T-cell (primary cell): Measurements from ENCODE around the gene TSC2. TPM values are rescaled to one million over a fixed set of nuclear protein-coding genes. Genes with fewer than 3 reads are reported as not detected.
"Not testable (repeated sequence)": the region's sequence is repeated elsewhere in the genome, so short reads cannot be mapped to it uniquely, and the experiment has no call there.

Experiments
- ATAC-seq, 4 experiments: fragments of 200-7000 bp in 3 of 4; fragments of 150-1000 bp in 1 of 4; cut with Tn5 transposase; replicated peaks in 1 of 4; 1 replicate in 3 of 4; 2 replicates in 1 of 4; pipeline ENCODE4 v1.10.0; 2021; ENCODE audit warnings: moderate library complexity in 3 of 4, mild to moderate bottlenecking in 2 of 4, moderate number of reproducible peaks in 1 of 4
- CTCF ChIA-PET, 2 donors: fragments of 300-600 bp; sonication (Branson Sonifier 250); formaldehyde crosslinking; loops; one replicate each; lab custom pipeline; 2022; ENCODE audit warnings: antibody characterized with exemption in 2 of 2; lab: Charles Lee
- POLR2A ChIA-PET, 2 donors: fragments of 300-600 bp; sonication (Branson Sonifier 250); formaldehyde crosslinking; loops; one replicate each; lab custom pipeline; 2022; ENCODE audit warnings: antibody characterized with exemption in 2 of 2; lab: Charles Lee
- DNase-seq, 35 experiments: peaks; one replicate each; pipeline versions ENCODE4 v3.0.0 to v3.0.0-alpha.2; 2013 to 2023
- H3K27ac ChIP-seq: one replicate; pipeline ENCODE4 v1.5.1; 2013; ENCODE audit warnings: low read length
- H3K27me3 ChIP-seq, 2 experiments: replicated peaks in 1 of 2; 1 replicate in 1 of 2; 2 replicates in 1 of 2; pipeline versions ENCODE4 v1.6.1 to v1.7.0; 2013; ENCODE audit warnings: low read length in 1 of 2, mixed read lengths in 1 of 2; ENCODE audit not compliant: control insufficient read depth in 2 of 2, insufficient read depth in 2 of 2; ENCODE audit errors: extremely low read depth in 1 of 2
- H3K36me3 ChIP-seq, 2 donors: 1 replicate in 1 of 2; 2 replicates in 1 of 2; pipeline versions ENCODE4 v1.6.1 to v1.7.0; 2013; ENCODE audit warnings: low read length in 1 of 2; ENCODE audit not compliant: control insufficient read depth in 2 of 2, insufficient read depth in 1 of 2; ENCODE audit errors: extremely low read depth in 1 of 2
- H3K4me1 ChIP-seq, 2 experiments: 1 replicate in 1 of 2; 2 replicates in 1 of 2; pipeline versions ENCODE4 v1.6.1 to v1.7.0; 2013; ENCODE audit warnings: low read length in 2 of 2, mixed read lengths in 1 of 2; ENCODE audit not compliant: insufficient read depth in 2 of 2, control insufficient read depth in 1 of 2; ENCODE audit errors: extremely low read depth in 1 of 2
- H3K4me3 ChIP-seq, 2 donors: 1 replicate in 1 of 2; 2 replicates in 1 of 2; pipeline versions ENCODE4 v1.5.1 to v1.7.0; 2013; ENCODE audit warnings: mild to moderate bottlenecking in 2 of 2, low read length in 1 of 2, moderate library complexity in 1 of 2; ENCODE audit not compliant: control insufficient read depth in 1 of 2; ENCODE audit errors: extremely low read depth in 1 of 2
- H3K9me3 ChIP-seq: 2 replicates; pipeline ENCODE4 v1.7.0; 2013
- H3K27ac Mint-ChIP-seq, 2 donors: one replicate each; pipeline ENCODE4 v1.8.0; 2020 to 2021; ENCODE audit warnings: mild to moderate bottlenecking in 2 of 2, mixed read lengths in 2 of 2
- H3K27me3 Mint-ChIP-seq, 2 donors: one replicate each; pipeline ENCODE4 v1.8.0; 2021 to 2022; ENCODE audit warnings: mixed read lengths in 2 of 2
- H3K36me3 Mint-ChIP-seq: one replicate; pipeline ENCODE4 v1.8.0; 2021; ENCODE audit warnings: mixed read lengths
- H3K4me1 Mint-ChIP-seq, 3 donors: one replicate each; pipeline ENCODE4 v1.8.0; 2020 to 2022; ENCODE audit warnings: mixed read lengths in 3 of 3, mild to moderate bottlenecking in 1 of 3
- H3K4me3 Mint-ChIP-seq, 3 donors: one replicate each; pipeline ENCODE4 v1.8.0; 2020 to 2022; ENCODE audit warnings: mild to moderate bottlenecking in 3 of 3, mixed read lengths in 3 of 3, moderate library complexity in 3 of 3
- H3K9me3 Mint-ChIP-seq, 3 donors: one replicate each; pipeline ENCODE4 v1.8.0; 2020 to 2022; ENCODE audit warnings: mixed read lengths in 3 of 3
- WGBS: methylation state at CpG from one replicate; pipeline ENCODE4 v1.1.5; 2013; ENCODE audit warnings: missing lambda C conversion rate; ENCODE audit not compliant: insufficient coverage; 5-methylcytosine and 5-hydroxymethylcytosine counted together
- total RNA-seq, 35 experiments: library from RNA in 6 of 35; stranded (reverse) in 6 of 35; fragments of 120-200 nt in 1 of 35; gene quantifications; one replicate each; pipeline versions ENCODE4 v1.2.1 to v1.2.4 and lab custom pipeline; 2013 to 2026

TSC2 gene
- total RNA-seq, 5 donors from 2014 or later (not counting 1 experiment from before 2014, with no cell fraction given): 134 to 181 (median 161) TPM

GRCh38 chr16:2092866-2093265, 45.1 kb downstream of the TSC2 start:
- no peak overlapping the region for H3K27ac ChIP-seq
- H3K27me3 ChIP-seq: no peaks in the 10 kb centered on the region
- H3K4me3 ChIP-seq: no peak overlapping the region
- ChIA-PET CTCF (no interaction called here), POLR2A (no interaction called here)
- H3K36me3 ChIP-seq: peaks cover 15 to 48% of the 10 kb centered on the region in 2 donors
- ATAC-seq: no peak
- 94% methylated on average over 13 of the region's 13 CpGs for WGBS
- H3K36me3 Mint-ChIP-seq: peaks cover 14% of the 10 kb centered on the region
- H3K4me3 Mint-ChIP-seq: no peak overlapping the region
- H3K9me3 ChIP-seq: no peaks in the 10 kb centered on the region
- H3K4me1 Mint-ChIP-seq: no peaks in the 10 kb centered on the region
- no peaks in the 10 kb centered on the region for H3K9me3 Mint-ChIP-seq
- no peaks in the 10 kb centered on the region for H3K27me3 Mint-ChIP-seq
- no peak overlapping the region for H3K27ac Mint-ChIP-seq
- no peak for DNase-seq
- no peaks in the 10 kb centered on the region for H3K4me1 ChIP-seq

- no peaks in the 10 kb centered on the region for H3K9me3 ChIP-seq
- no peak for DNase-seq
- H3K36me3 ChIP-seq: peaks cover 15 to 38% of the 10 kb centered on the region in 2 donors
- no peak for ATAC-seq
- H3K4me3 ChIP-seq: no peak overlapping the region
- H3K27me3 ChIP-seq: no peaks in the 10 kb centered on the region
- H3K4me1 ChIP-seq: no peaks in the 10 kb centered on the region
- 90% methylated on average over 10 of the region's 15 CpGs for WGBS
- no peak overlapping the region for H3K27ac ChIP-seq
- POLR2A ChIA-PET: no interaction called here
- no peaks in the 10 kb centered on the region for H3K27me3 Mint-ChIP-seq
- peaks cover 14% of the 10 kb centered on the region for H3K36me3 Mint-ChIP-seq
- H3K4me1 Mint-ChIP-seq: no peaks in the 10 kb centered on the region
- H3K4me3 Mint-ChIP-seq: no peak overlapping the region
- CTCF ChIA-PET: no interaction called here
- no peaks in the 10 kb centered on the region for H3K9me3 Mint-ChIP-seq
- no peak overlapping the region for H3K27ac Mint-ChIP-seq
Observed at GRCh38 chr16:2093793-2094192, 46.0 kb downstream of the TSC2 start.

GRCh38 chr16:2095315-2095853, 47.6 kb downstream of the TSC2 start:
- CTCF ChIA-PET: no interaction called here

GRCh38 chr16:2095918-2096582, 48.3 kb downstream of the TSC2 start:
- ChIA-PET CTCF (no interaction called here), POLR2A (no interaction called here)
- Histone ChIP-seq H3K27ac (no peak overlapping the region), H3K27me3 (no peaks in the 10 kb centered on the region), H3K9me3 (no peaks in the 10 kb centered on the region), H3K36me3 (peaks cover 15 to 27% of the 10 kb centered on the region in 2 donors), H3K4me1 (no peaks in the 10 kb centered on the region), H3K4me3 (no peak overlapping the region)
- H3K9me3 Mint-ChIP-seq: no peaks in the 10 kb centered on the region
- peaks cover 7% of the 10 kb centered on the region for H3K36me3 Mint-ChIP-seq
- WGBS: 98% methylated on average over 12 of the region's 23 CpGs
- no peak overlapping the region for H3K4me3 Mint-ChIP-seq
- no peak overlapping the region for H3K27ac Mint-ChIP-seq
- no peaks in the 10 kb centered on the region for H3K4me1 Mint-ChIP-seq
- DNase-seq (no peak), ATAC-seq (no peak)
- H3K27me3 Mint-ChIP-seq: no peaks in the 10 kb centered on the region

More at GRCh38 chr16:2095315-2095853, 47.6 kb downstream of the TSC2 start:
- no peaks in the 10 kb centered on the region for H3K27me3 Mint-ChIP-seq
- 100% methylated on average over 20 of the region's 26 CpGs for WGBS
- H3K4me1 ChIP-seq: no peaks in the 10 kb centered on the region
- H3K4me3 ChIP-seq: no peak overlapping the region
- no peaks in the 10 kb centered on the region for H3K4me1 Mint-ChIP-seq
- H3K36me3 ChIP-seq: peaks cover 15 to 30% of the 10 kb centered on the region in 2 donors
- no peak overlapping the region for H3K27ac Mint-ChIP-seq
- H3K9me3 Mint-ChIP-seq: no peaks in the 10 kb centered on the region
- no peak for ATAC-seq
- H3K27ac ChIP-seq: no peak overlapping the region
- no peaks in the 10 kb centered on the region for H3K9me3 ChIP-seq
- H3K27me3 ChIP-seq: no peaks in the 10 kb centered on the region
- H3K4me3 Mint-ChIP-seq: no peak overlapping the region
- POLR2A ChIA-PET: no interaction called here
- DNase-seq: no peak
- peaks cover 7% of the 10 kb centered on the region for H3K36me3 Mint-ChIP-seq

GRCh38 chr16:2096853-2097595, 49.2 kb downstream of the TSC2 start:
- CTCF ChIA-PET: no interaction called here
- H3K9me3 Mint-ChIP-seq: no peaks in the 10 kb centered on the region
- Histone ChIP-seq H3K4me1 (no peaks in the 10 kb centered on the region), H3K4me3 (no peak overlapping the region), H3K27me3 (no peaks in the 10 kb centered on the region), H3K27ac (no peak overlapping the region), H3K9me3 (no peaks in the 10 kb centered on the region), H3K36me3 (peaks cover 15 to 27% of the 10 kb centered on the region in 2 donors)
- H3K36me3 Mint-ChIP-seq: peaks cover 10% of the 10 kb centered on the region
- H3K27me3 Mint-ChIP-seq: no peaks in the 10 kb centered on the region
- DNase-seq (no peak), ATAC-seq (no peak)
- POLR2A ChIA-PET: no interaction called here
- no peaks in the 10 kb centered on the region for H3K4me1 Mint-ChIP-seq
- H3K27ac Mint-ChIP-seq: no peak overlapping the region
- H3K4me3 Mint-ChIP-seq: no peak overlapping the region
- 98% methylated on average over 11 of the region's 25 CpGs for whole genome bisulfite sequencing

- H3K4me3 Mint-ChIP-seq, H3K36me3 Mint-ChIP-seq, DNase-seq, ATAC-seq, H3K4me3 ChIP-seq, H3K27me3 Mint-ChIP-seq, H3K27ac ChIP-seq, H3K27ac Mint-ChIP-seq, H3K27me3 ChIP-seq, H3K9me3 Mint-ChIP-seq, H3K9me3 ChIP-seq, H3K4me1 ChIP-seq, POLR2A ChIA-PET, H3K4me1 Mint-ChIP-seq: not testable (repeated sequence)
- no CpG with 5 or more reads among the region's 14 CpGs for WGBS
- peaks cover 15 to 27% of the 10 kb centered on the region in 2 donors for H3K36me3 ChIP-seq
- CTCF ChIA-PET: interaction anchor here in 1 of 2 donors (0.6 kb wide), 1 partner anchor 676 kb away, joined by 4 read pairs; no protein-coding TSS in a partner anchor
Observed at GRCh38 chr16:2097689-2098088, 49.9 kb downstream of the TSC2 start.
